ENCODE measurements around the gene HRH2.
"Not testable (repeated sequence)": the region's sequence is repeated elsewhere in the genome, so short reads cannot be mapped to it uniquely, and the experiment has no call there.

The HRH2 gene

DNA sequence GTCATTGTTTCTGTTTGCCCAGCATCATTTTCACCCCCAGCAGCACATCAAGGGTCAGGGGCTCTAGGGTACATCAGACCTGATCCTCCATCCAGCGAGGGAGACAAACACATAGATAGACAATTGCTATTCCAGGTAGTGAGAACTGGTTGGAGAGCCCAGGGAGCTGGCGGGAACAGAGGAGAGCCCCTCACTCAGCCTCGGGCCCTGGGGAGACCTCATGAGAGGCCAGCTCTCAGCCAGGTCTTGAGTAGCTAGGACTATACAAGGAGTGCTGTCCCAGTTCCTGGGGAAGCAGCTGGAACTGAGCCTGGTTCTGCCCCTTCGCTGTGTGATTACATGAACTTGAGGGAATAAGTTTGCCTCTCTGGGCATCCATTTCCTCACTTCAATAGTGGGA is 80.3 kb downstream of the HRH2 start:
- no peak for DNase-seq

DNA sequence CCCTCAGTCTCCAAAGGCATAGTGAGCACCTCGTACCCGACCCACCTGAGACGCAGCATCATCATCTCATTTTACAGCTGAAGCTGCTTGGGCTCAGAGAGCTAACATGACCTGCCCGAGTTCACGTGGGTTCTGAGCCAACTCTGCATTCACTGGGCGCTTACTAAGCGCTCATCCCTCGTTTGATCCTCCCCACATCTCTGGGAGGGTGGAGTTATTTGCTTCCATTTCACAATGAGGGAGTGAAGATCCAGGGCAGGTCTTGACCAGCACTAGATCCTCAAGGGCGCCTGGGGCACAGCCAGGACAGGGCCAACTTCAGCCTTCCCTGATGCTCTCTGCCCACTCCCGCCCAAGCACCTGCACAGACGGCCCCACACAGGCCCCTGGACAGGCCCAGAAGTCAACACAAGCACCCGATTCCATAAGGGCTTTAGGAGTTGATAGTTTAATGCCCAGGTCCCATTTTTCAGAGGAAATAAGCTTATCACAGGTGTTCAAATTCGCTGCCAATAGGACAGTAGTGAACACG is 80.8 kb downstream of the HRH2 start:
- DNase-seq: no peak

DNA sequence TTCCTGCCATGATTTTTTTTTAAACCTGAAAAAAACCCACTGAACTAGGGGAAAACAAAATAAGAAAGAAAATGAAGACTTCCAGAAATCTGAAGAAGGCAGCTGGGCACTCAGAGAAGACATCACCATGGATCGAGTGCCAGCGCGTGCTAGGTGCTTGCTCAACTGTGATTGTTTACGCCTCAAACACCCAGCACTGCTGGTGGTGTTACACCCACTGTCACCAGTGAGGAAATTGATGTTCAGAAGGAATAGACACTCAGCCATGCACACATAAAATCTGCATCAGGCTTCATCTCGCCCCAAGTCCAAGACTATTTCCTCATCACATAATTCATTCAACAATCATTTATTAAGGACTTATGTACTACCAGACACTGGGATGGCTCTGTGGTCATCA is 82.1 kb downstream of the HRH2 start:
- no peak for DNase-seq

- no peak for DNase-seq
Observed at GRCh38 chr5:175741556-175741955, 83.7 kb downstream of the HRH2 start.

DNA sequence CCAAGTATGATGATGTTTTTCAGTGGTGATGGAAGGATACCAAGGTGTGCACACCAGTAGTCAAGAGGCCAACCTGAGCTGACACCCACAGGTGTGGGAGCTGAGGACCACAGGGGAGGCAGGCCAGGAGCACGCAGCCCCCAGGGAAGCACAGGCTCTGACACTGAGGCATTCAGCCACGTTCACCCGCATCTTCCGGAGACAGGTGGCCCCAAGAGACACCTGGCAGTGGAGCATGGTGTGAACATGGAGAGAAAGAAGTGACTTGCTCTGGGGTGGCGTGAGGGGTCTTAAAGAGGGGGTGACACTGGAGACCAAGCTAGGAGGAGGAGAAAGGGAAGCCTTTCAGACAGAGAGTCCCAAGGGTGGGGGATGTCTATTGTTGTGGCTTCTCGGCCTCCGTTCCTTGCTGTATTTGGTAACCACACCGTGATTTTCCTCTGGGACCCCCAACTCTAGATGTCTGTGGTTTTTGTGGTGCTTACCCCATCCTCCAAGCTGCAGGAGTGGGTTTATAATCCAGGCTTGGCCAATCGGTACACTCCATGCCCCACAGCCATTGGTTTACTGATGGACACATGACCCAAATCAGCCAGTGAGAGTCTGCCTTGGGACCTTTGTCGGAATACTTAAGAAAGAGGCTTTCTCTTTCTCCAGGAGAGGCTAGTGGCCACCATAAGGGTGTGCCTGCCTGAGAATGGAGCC is 84.6 kb downstream of the HRH2 start:
- DNase-seq: no peak

- DNase-seq: no peak
Observed at GRCh38 chr5:175743676-175744210, 85.9 kb downstream of the HRH2 start.

DNA sequence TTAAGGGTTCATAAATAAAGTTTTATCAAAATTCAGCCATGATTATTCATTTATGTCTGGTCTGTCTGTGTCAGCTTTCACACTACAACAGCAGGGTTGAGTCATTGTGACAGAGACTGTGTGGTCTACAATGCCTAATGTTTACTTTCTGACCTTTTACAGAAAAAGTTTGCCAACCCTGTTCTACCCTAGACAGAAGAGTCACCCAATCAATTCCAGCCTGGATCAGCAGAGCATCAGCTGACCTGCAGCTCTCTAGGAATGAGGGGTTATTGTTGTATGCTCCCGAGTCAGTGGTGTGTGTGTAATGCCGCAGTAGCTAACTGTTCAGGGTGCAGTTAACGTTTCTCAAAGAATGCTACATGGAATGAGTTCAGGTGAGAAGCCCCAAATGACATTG is 87.3 kb downstream of the HRH2 start:
- no peak for DNase-seq

DNA sequence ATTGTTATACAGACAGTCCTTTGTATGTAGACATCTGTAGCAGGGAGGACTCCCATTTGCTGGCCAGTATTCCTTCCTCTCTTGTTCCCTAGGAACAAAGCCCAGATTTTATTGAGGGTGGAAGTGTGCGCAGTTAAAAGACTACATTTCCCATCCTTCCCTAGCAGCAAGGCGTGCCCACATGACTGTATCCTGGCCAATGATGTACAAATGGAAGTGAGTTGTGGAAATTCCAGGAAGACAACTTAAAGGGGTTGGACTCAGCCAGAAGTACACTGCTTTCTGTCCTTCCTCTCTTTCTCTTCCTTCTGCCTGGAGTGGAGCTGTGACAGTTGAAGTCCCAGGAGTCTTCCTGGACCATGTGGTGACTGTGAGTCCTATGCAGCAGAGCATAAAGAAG is 89.0 kb downstream of the HRH2 start:
- peak in 20 of 56 donors; percentile 6 to 45 (median 12) for DNase-seq

DNA sequence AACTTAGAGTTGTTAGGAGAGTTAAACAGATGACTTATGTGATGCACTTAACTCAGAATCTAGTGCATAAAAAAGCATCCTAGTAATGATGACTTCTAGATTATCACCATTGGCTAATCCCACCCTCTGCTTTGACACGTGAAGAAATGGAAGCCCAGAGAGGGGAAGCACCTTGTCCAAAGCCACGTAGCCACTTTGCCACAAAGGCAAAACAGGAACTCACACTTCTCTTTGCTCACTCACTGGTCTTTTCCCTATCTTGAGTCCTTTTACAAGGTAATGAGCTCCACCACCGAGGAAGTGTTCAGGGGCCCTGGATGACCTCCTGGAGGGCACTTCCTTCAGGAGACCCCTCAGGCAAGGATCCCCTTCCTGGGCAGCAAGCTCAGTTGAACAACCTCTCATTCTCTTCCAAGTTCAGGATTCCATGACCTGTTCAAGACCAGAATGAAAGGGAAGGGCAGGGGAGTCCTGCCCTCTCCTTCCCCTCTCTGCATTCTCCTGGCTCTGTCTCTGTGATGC is 89.7 kb downstream of the HRH2 start:
- DNase-seq: no peak

- DNase-seq: no peak
Observed at GRCh38 chr5:175748650-175749049, 90.8 kb downstream of the HRH2 start.

DNA sequence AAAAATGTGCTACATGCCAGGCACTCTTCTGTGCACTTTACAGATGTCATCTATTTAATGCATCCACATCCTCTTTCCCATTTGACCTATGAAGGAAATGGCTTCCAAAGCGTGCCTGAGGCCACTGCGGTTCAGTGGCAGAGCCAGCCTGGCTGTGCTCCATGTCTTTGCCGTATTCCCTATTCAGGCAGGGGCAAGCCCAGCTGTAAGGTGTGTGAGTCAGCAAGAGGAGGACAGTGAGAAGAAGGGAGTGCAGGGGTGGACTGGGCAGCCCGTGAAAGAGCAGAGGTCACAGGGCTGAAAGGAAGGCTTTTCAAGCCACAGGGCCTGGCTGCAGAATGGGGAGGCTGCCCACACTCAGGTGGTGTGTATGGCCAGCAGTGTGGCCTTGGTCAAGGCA is 91.7 kb downstream of the HRH2 start:
- no peak for DNase-seq

GRCh38 chr5:175750511-175750931 is 92.7 kb downstream of the HRH2 start:
- peak in 2 of 56 donors; percentile 13 to 15 for DNase-seq

GRCh38 chr5:175751369-175751768 is 93.5 kb downstream of the HRH2 start:
- DNase-seq: no peak

- DNase-seq: no peak
Observed at GRCh38 chr5:175752826-175753535, 95.1 kb downstream of the HRH2 start.

GRCh38 chr5:175753536-175754402 is 95.9 kb downstream of the HRH2 start:
- DNase-seq: no peak

DNA sequence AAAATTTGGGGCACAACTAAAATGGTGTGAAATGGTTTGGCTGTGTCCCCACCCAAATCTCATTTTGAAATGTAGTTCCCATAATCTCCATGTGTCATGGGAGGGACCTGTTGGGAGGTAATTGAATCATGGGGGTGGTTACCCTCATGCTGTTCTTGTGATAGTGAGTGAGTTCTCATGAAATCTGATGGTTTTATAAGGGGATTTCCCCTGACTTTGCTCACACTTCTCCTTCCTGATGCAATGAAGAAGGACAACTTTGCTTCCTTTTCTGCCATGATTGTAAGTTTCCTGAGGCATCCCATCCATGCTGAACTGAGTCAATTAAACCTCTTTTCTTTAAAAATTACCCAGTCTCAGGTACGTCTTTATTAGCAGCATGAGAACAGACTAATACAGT is 102.1 kb downstream of the HRH2 start:
- DNase-seq: not testable (repeated sequence)
